GM23338 (cell line): ENCODE measurements around the gene KCTD4. TPM values are rescaled to one million over a fixed set of nuclear protein-coding genes. Genes with fewer than 3 reads are reported as not detected.

ENCODE experiments used
- ATAC-seq: fragments of 200-7000 bp; cut with Tn5 transposase; 3 replicates; pipeline ENCODE4 v1.9.1; 2020
- DNase-seq: peaks from one replicate; pipeline ENCODE4 v3.0.0-alpha.2; 2015; ENCODE audit warnings: low spot score
- H2AFZ ChIP-seq: fragments of 200-600 bp; sonication (generic); 2 replicates; pipeline ENCODE4 v1.8.0; 2016; ENCODE audit warnings: antibody characterized with exemption, mild to moderate bottlenecking, moderate library complexity
- H3F3A ChIP-seq: fragments of 200-600 bp; sonication (generic); replicated peaks from 2 replicates; pipeline ENCODE4 v1.8.0; 2017; ENCODE audit warnings: antibody characterized with exemption, mixed run types, low read depth
- H3K27ac ChIP-seq: fragments of 200-600 bp; sonication (generic); 2 replicates; pipeline ENCODE4 v1.6.1; 2016; ENCODE audit warnings: low read depth
- H3K27me3 ChIP-seq: fragments of 200-600 bp; sonication (generic); 2 replicates; pipeline ENCODE4 v1.8.0; 2016; ENCODE audit warnings: mild to moderate bottlenecking, mixed run types, moderate library complexity; ENCODE audit not compliant: insufficient read depth
- H3K36me3 ChIP-seq: fragments of 200-600 bp; sonication (generic); 2 replicates; pipeline ENCODE4 v1.8.0; 2016; ENCODE audit warnings: mild to moderate bottlenecking; ENCODE audit not compliant: insufficient read depth
- H3K4me1 ChIP-seq: fragments of 200-600 bp; sonication (generic); 2 replicates; pipeline ENCODE4 v1.8.0; 2016; ENCODE audit warnings: mild to moderate bottlenecking, moderate library complexity; ENCODE audit not compliant: insufficient read depth
- H3K4me2 ChIP-seq: fragments of 200-600 bp; sonication (generic); 2 replicates; pipeline ENCODE4 v1.7.1; 2017; ENCODE audit warnings: mixed run types
- H3K4me3 ChIP-seq: fragments of 200-600 bp; sonication (generic); 2 replicates; pipeline ENCODE4 v1.6.1; 2016; ENCODE audit warnings: mixed run types
- H3K79me2 ChIP-seq: fragments of 200-600 bp; sonication (generic); replicated peaks from 2 replicates; pipeline ENCODE4 v1.8.0; 2017; ENCODE audit warnings: mild to moderate bottlenecking; ENCODE audit not compliant: insufficient read depth
- H3K9me2 ChIP-seq: fragments of 200-600 bp; sonication (generic); 2 replicates; pipeline ENCODE4 v1.8.0; 2017; ENCODE audit not compliant: insufficient read depth
- H4K20me1 ChIP-seq: fragments of 200-600 bp; sonication (generic); replicated peaks from 2 replicates; pipeline ENCODE4 v1.8.0; 2017; ENCODE audit warnings: mild to moderate bottlenecking; ENCODE audit not compliant: insufficient read depth
- H3K27ac Mint-ChIP-seq: 2 replicates; pipeline ENCODE4 v1.8.0; 2020; ENCODE audit warnings: inconsistent platforms, mild to moderate bottlenecking, moderate library complexity, mixed read lengths
- H3K27me3 Mint-ChIP-seq: 3 replicates; pipeline ENCODE4 v1.8.0; 2022; ENCODE audit warnings: low read depth, mild to moderate bottlenecking, moderate library complexity, mixed read lengths, inconsistent platforms; ENCODE audit not compliant: insufficient read depth, poor library complexity
- H3K36me3 Mint-ChIP-seq: 3 replicates; pipeline ENCODE4 v1.8.0; 2021; ENCODE audit warnings: low read depth, mild to moderate bottlenecking, inconsistent platforms, moderate library complexity, mixed read lengths
- H3K4me1 Mint-ChIP-seq: 3 replicates; pipeline ENCODE4 v1.8.0; 2020; ENCODE audit warnings: mild to moderate bottlenecking, inconsistent platforms, mixed read lengths
- H3K4me3 Mint-ChIP-seq: 3 replicates; pipeline ENCODE4 v1.8.0; 2021; ENCODE audit warnings: moderate library complexity, mild to moderate bottlenecking, inconsistent platforms, mixed read lengths
- H3K9me3 Mint-ChIP-seq: 3 replicates; pipeline ENCODE4 v1.8.0; 2020; ENCODE audit warnings: moderate library complexity, mild to moderate bottlenecking, inconsistent platforms, mixed read lengths
- EZH2phosphoT487 ChIP-seq: fragments of 200-600 bp; sonication (generic); IDR thresholded peaks from one replicate; pipeline ENCODE4 v1.8.1; 2018; ENCODE audit warnings: antibody characterized with exemption; ENCODE audit not compliant: unreplicated experiment
- NANOG ChIP-seq: IDR thresholded peaks from 2 replicates; pipeline ENCODE4 v1.6.1; 2016; ENCODE audit warnings: antibody characterized with exemption, borderline replicate concordance
- POLR2AphosphoS5 ChIP-seq: IDR thresholded peaks from 2 replicates; pipeline ENCODE4 v1.6.1; 2016; ENCODE audit warnings: antibody characterized with exemption, low read depth
- STAT1 ChIP-seq: IDR thresholded peaks from one replicate; pipeline ENCODE4 v1.6.1; 2016; ENCODE audit warnings: antibody characterized with exemption; ENCODE audit not compliant: unreplicated experiment
- ZNF114 ChIP-seq: fragments of 250-450 bp; sonication (Bioruptor Pico); IDR thresholded peaks from 2 replicates; pipeline ENCODE4 v1.5.0; 2020; ENCODE audit warnings: mild to moderate bottlenecking, moderate library complexity
- polyA plus RNA-seq: library from polyadenylated mRNA; unstranded; fragments of >200 nt; fragmentation: Nextera tagmentation; extraction: Ambion mirVana; gene quantifications from 2 replicates; pipeline ENCODE4 v1.2.1, GENCODE V29; 2016
- total RNA-seq: library from RNA; depleted of rRNA; stranded (reverse); fragments of >200 nt; shearing (Covaris generic); gene quantifications from 2 replicates; pipeline ENCODE4 v1.2.3, GENCODE V29; 2014
- TF ChIP-seq, protein P1 (sequence below): IDR thresholded peaks from one replicate; pipeline ENCODE4 v1.6.1; 2018; ENCODE audit warnings: antibody characterized with exemption; ENCODE audit not compliant: unreplicated experiment
- TF ChIP-seq, protein P2 (sequence below): fragments of 250-450 bp; sonication (Bioruptor Pico); IDR thresholded peaks from 2 replicates; pipeline ENCODE4 v1.5.0; 2020; ENCODE audit warnings: mild to moderate bottlenecking, moderate library complexity
- TF ChIP-seq, protein P3 (sequence below), 2 experiments: fragments of 200-600 bp in 1 of 2; sonication (generic) in 1 of 2; conservative IDR thresholded peaks; 2 replicates each; pipeline versions ENCODE4 v1.5.1 to v1.6.1; 2016 to 2017; ENCODE audit warnings: antibody characterized with exemption in 2 of 2, low read depth in 2 of 2, mild to moderate bottlenecking in 2 of 2, moderate library complexity in 1 of 2
- TF ChIP-seq, protein P4 (sequence below): IDR thresholded peaks from 2 replicates; pipeline ENCODE4 v1.6.1; 2016; ENCODE audit warnings: antibody characterized with exemption

The KCTD4 gene
- total and polyA plus RNA-seq, 2 experiments from 2014 or later = 0.24 TPM; not detected in 1

DNA sequence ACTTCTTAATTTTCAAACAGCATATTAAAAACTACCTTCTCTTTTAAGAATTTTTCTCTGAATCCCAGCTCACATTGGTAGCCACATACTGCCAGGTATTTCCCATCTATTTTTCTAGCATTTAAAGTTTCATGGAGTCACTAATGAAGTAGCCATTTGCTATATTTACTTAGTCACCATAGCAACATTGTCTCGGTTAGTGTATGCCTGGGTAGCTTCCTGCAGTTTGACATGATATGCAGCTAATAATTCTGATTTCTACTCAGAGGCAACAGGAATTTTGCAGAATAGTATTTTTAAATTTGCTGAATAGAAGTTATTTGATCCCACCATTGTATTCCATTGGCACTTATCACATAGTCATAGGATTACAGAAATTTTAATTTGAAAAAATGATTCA is 30.9 kb upstream of the KCTD4 start:
- Histone ChIP-seq H3K79me2 (no peaks in the 10 kb centered on the region; the same call in 1 of the 2 replicates), H4K20me1 (peaks cover 3% of the 10 kb centered on the region; the same call in 1 of the 2 replicates), H3K4me3 (no peak overlapping the region), H3K9me2 (no peaks in the 10 kb centered on the region), H3K4me1 (no peaks in the 10 kb centered on the region), H2AFZ (no peak overlapping the region), H3K4me2 (no peak overlapping the region), H3K27me3 (no peaks in the 10 kb centered on the region), H3K27ac (no peak overlapping the region; the same call in 1 of the 2 replicates), H3F3A (no peaks in the 10 kb centered on the region), H3K36me3 (no peaks in the 10 kb centered on the region)
- Mint-ChIP-seq H3K27me3 (peaks cover 7% of the 10 kb centered on the region), H3K4me3 (no peak overlapping the region), H3K4me1 (no peaks in the 10 kb centered on the region), H3K36me3 (no peaks in the 10 kb centered on the region), H3K27ac (no peak overlapping the region), H3K9me3 (no peaks in the 10 kb centered on the region; the same call in 2 of the 3 replicates)
- TF ChIP-seq ZNF114 = no peak
- ATAC-seq = no peak
- DNase-seq = no peak

DNA sequence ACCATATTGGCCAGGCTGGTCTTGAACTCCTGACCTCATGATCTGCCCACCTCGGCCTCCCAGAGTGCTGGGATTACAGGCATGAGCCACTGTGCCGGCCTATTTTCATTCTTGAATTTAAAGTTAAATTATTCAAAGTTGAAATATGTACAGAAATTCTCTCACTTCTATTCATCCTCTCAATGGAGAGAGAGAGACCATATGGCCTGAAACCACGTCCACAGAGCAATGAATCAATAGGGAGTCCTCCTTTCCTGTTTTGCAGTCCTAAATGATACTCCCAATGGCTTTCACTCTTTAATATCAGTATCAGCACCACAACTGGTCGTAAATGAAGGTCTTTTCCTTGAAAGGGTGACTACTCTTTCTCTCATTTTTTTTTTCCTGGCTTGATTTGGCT is 30.5 kb upstream of the KCTD4 start:
- no peaks in the 10 kb centered on the region for H3K9me2 ChIP-seq
- H3K27ac ChIP-seq = no peak overlapping the region; the same call in 1 of the 2 replicates
- ATAC-seq (no peak), DNase-seq (no peak)
- no peak overlapping the region for H2AFZ ChIP-seq
- no peaks in the 10 kb centered on the region for H3F3A ChIP-seq
- H3K27ac Mint-ChIP-seq = no peak overlapping the region
- H3K4me1 Mint-ChIP-seq = no peaks in the 10 kb centered on the region
- H3K9me3 Mint-ChIP-seq = no peaks in the 10 kb centered on the region; the same call in 2 of the 3 replicates
- no peaks in the 10 kb centered on the region for H3K36me3 Mint-ChIP-seq
- no peak overlapping the region for H3K4me3 Mint-ChIP-seq
- peaks cover 7% of the 10 kb centered on the region for H3K27me3 Mint-ChIP-seq
- no peak overlapping the region for H3K4me2 ChIP-seq
- H3K36me3 ChIP-seq = no peaks in the 10 kb centered on the region
- H3K79me2 ChIP-seq = no peaks in the 10 kb centered on the region; the same call in 1 of the 2 replicates
- H3K27me3 ChIP-seq = no peaks in the 10 kb centered on the region
- H3K4me1 ChIP-seq = peaks cover 2% of the 10 kb centered on the region; the same call in 1 of the 2 replicates
- H3K4me3 ChIP-seq = no peak overlapping the region
- H4K20me1 ChIP-seq = peaks cover 3% of the 10 kb centered on the region; the same call in 1 of the 2 replicates
- TF ChIP-seq EZH2phosphoT487 (no peak), ZNF114 (no peak), NANOG (no peak), POLR2AphosphoS5 (no peak), STAT1 (no peak)
- TF ChIP-seq, protein P1, sequence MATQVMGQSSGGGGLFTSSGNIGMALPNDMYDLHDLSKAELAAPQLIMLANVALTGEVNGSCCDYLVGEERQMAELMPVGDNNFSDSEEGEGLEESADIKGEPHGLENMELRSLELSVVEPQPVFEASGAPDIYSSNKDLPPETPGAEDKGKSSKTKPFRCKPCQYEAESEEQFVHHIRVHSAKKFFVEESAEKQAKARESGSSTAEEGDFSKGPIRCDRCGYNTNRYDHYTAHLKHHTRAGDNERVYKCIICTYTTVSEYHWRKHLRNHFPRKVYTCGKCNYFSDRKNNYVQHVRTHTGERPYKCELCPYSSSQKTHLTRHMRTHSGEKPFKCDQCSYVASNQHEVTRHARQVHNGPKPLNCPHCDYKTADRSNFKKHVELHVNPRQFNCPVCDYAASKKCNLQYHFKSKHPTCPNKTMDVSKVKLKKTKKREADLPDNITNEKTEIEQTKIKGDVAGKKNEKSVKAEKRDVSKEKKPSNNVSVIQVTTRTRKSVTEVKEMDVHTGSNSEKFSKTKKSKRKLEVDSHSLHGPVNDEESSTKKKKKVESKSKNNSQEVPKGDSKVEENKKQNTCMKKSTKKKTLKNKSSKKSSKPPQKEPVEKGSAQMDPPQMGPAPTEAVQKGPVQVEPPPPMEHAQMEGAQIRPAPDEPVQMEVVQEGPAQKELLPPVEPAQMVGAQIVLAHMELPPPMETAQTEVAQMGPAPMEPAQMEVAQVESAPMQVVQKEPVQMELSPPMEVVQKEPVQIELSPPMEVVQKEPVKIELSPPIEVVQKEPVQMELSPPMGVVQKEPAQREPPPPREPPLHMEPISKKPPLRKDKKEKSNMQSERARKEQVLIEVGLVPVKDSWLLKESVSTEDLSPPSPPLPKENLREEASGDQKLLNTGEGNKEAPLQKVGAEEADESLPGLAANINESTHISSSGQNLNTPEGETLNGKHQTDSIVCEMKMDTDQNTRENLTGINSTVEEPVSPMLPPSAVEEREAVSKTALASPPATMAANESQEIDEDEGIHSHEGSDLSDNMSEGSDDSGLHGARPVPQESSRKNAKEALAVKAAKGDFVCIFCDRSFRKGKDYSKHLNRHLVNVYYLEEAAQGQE = no peak
- TF ChIP-seq, protein P2, sequence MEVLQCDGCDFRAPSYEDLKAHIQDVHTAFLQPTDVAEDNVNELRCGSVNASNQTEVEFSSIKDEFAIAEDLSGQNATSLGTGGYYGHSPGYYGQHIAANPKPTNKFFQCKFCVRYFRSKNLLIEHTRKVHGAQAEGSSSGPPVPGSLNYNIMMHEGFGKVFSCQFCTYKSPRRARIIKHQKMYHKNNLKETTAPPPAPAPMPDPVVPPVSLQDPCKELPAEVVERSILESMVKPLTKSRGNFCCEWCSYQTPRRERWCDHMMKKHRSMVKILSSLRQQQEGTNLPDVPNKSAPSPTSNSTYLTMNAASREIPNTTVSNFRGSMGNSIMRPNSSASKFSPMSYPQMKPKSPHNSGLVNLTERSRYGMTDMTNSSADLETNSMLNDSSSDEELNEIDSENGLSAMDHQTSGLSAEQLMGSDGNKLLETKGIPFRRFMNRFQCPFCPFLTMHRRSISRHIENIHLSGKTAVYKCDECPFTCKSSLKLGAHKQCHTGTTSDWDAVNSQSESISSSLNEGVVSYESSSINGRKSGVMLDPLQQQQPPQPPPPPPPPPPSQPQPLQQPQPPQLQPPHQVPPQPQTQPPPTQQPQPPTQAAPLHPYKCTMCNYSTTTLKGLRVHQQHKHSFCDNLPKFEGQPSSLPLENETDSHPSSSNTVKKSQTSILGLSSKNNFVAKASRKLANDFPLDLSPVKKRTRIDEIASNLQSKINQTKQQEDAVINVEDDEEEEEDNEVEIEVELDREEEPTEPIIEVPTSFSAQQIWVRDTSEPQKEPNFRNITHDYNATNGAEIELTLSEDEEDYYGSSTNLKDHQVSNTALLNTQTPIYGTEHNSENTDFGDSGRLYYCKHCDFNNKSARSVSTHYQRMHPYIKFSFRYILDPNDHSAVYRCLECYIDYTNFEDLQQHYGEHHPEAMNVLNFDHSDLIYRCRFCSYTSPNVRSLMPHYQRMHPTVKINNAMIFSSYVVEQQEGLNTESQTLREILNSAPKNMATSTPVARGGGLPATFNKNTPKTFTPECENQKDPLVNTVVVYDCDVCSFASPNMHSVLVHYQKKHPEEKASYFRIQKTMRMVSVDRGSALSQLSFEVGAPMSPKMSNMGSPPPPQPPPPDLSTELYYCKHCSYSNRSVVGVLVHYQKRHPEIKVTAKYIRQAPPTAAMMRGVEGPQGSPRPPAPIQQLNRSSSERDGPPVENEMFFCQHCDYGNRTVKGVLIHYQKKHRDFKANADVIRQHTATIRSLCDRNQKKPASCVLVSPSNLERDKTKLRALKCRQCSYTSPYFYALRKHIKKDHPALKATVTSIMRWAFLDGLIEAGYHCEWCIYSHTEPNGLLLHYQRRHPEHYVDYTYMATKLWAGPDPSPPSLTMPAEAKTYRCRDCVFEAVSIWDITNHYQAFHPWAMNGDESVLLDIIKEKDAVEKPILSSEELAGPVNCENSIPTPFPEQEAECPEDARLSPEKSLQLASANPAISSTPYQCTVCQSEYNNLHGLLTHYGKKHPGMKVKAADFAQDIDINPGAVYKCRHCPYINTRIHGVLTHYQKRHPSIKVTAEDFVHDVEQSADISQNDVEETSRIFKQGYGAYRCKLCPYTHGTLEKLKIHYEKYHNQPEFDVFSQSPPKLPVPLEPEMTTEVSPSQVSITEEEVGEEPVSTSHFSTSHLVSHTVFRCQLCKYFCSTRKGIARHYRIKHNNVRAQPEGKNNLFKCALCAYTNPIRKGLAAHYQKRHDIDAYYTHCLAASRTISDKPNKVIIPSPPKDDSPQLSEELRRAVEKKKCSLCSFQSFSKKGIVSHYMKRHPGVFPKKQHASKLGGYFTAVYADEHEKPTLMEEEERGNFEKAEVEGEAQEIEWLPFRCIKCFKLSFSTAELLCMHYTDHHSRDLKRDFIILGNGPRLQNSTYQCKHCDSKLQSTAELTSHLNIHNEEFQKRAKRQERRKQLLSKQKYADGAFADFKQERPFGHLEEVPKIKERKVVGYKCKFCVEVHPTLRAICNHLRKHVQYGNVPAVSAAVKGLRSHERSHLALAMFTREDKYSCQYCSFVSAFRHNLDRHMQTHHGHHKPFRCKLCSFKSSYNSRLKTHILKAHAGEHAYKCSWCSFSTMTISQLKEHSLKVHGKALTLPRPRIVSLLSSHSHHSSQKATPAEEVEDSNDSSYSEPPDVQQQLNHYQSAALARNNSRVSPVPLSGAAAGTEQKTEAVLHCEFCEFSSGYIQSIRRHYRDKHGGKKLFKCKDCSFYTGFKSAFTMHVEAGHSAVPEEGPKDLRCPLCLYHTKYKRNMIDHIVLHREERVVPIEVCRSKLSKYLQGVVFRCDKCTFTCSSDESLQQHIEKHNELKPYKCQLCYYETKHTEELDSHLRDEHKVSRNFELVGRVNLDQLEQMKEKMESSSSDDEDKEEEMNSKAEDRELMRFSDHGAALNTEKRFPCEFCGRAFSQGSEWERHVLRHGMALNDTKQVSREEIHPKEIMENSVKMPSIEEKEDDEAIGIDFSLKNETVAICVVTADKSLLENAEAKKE (CRISPR knock-in tag) = no peak
- TF ChIP-seq, protein P3, sequence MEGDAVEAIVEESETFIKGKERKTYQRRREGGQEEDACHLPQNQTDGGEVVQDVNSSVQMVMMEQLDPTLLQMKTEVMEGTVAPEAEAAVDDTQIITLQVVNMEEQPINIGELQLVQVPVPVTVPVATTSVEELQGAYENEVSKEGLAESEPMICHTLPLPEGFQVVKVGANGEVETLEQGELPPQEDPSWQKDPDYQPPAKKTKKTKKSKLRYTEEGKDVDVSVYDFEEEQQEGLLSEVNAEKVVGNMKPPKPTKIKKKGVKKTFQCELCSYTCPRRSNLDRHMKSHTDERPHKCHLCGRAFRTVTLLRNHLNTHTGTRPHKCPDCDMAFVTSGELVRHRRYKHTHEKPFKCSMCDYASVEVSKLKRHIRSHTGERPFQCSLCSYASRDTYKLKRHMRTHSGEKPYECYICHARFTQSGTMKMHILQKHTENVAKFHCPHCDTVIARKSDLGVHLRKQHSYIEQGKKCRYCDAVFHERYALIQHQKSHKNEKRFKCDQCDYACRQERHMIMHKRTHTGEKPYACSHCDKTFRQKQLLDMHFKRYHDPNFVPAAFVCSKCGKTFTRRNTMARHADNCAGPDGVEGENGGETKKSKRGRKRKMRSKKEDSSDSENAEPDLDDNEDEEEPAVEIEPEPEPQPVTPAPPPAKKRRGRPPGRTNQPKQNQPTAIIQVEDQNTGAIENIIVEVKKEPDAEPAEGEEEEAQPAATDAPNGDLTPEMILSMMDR (conservative IDR thresholded peaks at IDR 0.05; ENCODE audit: low read depth in 2 of 2) = no peak
- TF ChIP-seq, protein P4, sequence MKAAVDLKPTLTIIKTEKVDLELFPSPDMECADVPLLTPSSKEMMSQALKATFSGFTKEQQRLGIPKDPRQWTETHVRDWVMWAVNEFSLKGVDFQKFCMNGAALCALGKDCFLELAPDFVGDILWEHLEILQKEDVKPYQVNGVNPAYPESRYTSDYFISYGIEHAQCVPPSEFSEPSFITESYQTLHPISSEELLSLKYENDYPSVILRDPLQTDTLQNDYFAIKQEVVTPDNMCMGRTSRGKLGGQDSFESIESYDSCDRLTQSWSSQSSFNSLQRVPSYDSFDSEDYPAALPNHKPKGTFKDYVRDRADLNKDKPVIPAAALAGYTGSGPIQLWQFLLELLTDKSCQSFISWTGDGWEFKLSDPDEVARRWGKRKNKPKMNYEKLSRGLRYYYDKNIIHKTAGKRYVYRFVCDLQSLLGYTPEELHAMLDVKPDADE = no peak
